ENCODE data around the gene SLC25A30. TPM values are rescaled to one million over a fixed set of nuclear protein-coding genes. Genes with fewer than 3 reads are reported as not detected.
"Not testable (repeated sequence)": the region's sequence is repeated elsewhere in the genome, so short reads cannot be mapped to it uniquely, and the experiment has no call there.

The SLC25A30 gene
- total and polyA plus RNA-seq, 11 donors = 27.9 to 208 (median 117) TPM

GRCh38 chr13:45381196-45381595 is 37.0 kb downstream of the SLC25A30 start:
- H3K9me3 ChIP-seq = no peaks in the 10 kb centered on the region
- H3K4me3 ChIP-seq = no peak overlapping the region
- peaks cover 0 to 16% (median 3%) of the 10 kb centered on the region in 12 donors for H3K4me1 ChIP-seq
- WGBS, 4 donors = 87% methylated on average over 10 of the region's 12 CpGs; no CpG with 5 or more reads in 3 of the 4 donors
- H3K36me3 ChIP-seq = peaks cover 0 to 25% (median 0%) of the 10 kb centered on the region in 9 donors
- no peaks in the 10 kb centered on the region for H3K27me3 ChIP-seq
- TF ChIP-seq, protein P1, sequence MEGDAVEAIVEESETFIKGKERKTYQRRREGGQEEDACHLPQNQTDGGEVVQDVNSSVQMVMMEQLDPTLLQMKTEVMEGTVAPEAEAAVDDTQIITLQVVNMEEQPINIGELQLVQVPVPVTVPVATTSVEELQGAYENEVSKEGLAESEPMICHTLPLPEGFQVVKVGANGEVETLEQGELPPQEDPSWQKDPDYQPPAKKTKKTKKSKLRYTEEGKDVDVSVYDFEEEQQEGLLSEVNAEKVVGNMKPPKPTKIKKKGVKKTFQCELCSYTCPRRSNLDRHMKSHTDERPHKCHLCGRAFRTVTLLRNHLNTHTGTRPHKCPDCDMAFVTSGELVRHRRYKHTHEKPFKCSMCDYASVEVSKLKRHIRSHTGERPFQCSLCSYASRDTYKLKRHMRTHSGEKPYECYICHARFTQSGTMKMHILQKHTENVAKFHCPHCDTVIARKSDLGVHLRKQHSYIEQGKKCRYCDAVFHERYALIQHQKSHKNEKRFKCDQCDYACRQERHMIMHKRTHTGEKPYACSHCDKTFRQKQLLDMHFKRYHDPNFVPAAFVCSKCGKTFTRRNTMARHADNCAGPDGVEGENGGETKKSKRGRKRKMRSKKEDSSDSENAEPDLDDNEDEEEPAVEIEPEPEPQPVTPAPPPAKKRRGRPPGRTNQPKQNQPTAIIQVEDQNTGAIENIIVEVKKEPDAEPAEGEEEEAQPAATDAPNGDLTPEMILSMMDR (IDR thresholded peaks at IDR 0.05) = no peak
- no peak for TF ChIP-seq POLR2A (IDR thresholded peaks at IDR 0.05)
- H3K27ac ChIP-seq = peak overlapping the region in 1 of 12 donors; percentile 24
- no peak for ATAC-seq
- no peak for DNase-seq
- intact Hi-C loops (cut with DNase I) = no loop called here

DNA sequence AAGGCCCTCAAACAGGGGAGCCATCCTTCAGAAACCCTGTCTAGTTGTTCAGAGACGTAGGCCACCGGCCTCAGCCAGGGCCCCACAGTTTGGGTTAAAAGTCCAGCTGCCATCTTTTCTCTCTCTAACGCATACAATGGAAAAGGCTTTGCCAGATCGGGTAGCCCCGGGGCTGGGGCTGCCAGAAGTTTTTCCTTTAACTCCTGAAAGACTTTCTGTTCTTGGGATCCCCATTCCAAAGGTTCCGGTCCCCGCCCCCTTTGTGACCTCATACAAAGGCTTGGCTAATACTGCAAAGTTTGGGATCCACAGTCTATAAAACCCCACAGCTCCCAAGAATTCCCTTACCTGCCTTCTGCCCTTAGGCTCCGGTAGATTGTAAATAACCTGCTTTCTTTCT is 37.5 kb downstream of the SLC25A30 start:
- Histone ChIP-seq H3K36me3 (peaks cover 0 to 20% (median 0%) of the 10 kb centered on the region in 9 donors), H3K4me1 (peaks cover 0 to 12% (median 2%) of the 10 kb centered on the region in 12 donors)
- WGBS, 4 donors = 66 to 90% (median 77%) methylated on average over 3 to 6 of the region's 8 CpGs
- H3K27ac ChIP-seq; intact Hi-C loops (cut with DNase I); DNase-seq; H3K9me3 ChIP-seq; ATAC-seq; H3K4me3 ChIP-seq; H3K27me3 ChIP-seq: not testable (repeated sequence)

GRCh38 chr13:45379516-45379915 is 38.7 kb downstream of the SLC25A30 start:
- H3K4me1 ChIP-seq = not testable (repeated sequence)

DNA sequence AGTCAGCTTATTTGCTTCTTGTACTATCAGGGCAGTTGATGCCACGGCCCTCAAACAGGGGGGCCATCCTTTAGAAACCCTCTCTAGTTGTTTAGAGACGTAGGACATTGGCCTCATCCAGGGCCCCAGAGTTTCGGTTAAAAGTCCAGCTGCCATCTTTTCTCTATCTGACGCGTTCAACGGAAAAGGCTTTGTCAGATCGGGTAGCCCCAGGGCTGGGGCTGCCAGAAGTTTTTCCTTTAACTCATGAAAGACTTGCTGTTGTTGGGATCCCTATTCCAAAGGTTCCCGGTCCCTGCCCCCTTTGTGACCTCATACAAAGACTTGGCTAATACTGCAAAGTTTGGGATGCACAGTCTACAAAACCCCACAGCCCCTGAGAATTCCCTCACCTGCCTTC is 39.4 kb downstream of the SLC25A30 start:
- H3K36me3 ChIP-seq, H3K4me1 ChIP-seq, DNase-seq, H3K4me3 ChIP-seq, ATAC-seq, H3K9me3 ChIP-seq, H3K27me3 ChIP-seq, H3K27ac ChIP-seq: not testable (repeated sequence)
- intact Hi-C loops (cut with DNase I) = loop anchor here in 4 of 10 donors (10.0 kb wide), 4 partner anchors 86 to 116 kb away; partner anchors contain the start of gene COG3 (in 1 of the 4)
- 89 to 93% (median 92%) methylated on average over 8 of the region's 8 CpGs for WGBS, 4 donors

More at GRCh38 chr13:45379516-45379915, 38.7 kb downstream of the SLC25A30 start:
- H3K36me3 ChIP-seq = peaks cover 0 to 11% (median 0%) of the 10 kb centered on the region in 9 donors
- not testable (repeated sequence) for H3K27me3 ChIP-seq, H3K9me3 ChIP-seq, ATAC-seq, H3K4me3 ChIP-seq, DNase-seq, H3K27ac ChIP-seq
- intact Hi-C loops (cut with DNase I) = loop anchor here in 4 of 10 donors (10.0 kb wide), 4 partner anchors 85 to 115 kb away; partner anchors contain the start of gene COG3 (in 1 of the 4)
- 89 to 98% (median 95%) methylated on average over 7 to 9 of the region's 10 CpGs for WGBS, 4 donors

DNA sequence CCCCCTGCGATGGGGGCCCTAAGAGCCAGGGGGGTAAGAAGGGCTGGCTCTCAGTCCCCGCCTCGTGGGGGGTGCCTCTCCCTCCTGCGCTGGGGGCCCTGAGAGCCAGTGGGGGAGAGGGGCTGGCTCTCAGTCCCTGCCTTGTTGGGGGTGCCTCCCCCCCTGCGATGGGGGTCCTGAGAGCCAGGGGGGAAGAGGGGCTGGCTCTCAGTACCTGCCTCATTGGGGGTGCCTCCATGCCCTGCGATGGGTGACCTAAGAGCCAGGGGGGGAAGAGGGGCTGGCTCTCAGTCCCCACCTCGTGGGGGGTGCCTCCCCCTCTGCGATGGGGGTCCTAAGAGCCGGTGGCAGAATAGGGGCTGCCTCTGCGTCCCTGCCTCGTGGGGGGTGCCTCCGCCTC is 40.9 kb downstream of the SLC25A30 start:
- not testable (repeated sequence) for H3K9me3 ChIP-seq, H3K4me1 ChIP-seq
- 89 to 95% (median 89%) methylated on average over 4 to 12 of the region's 12 CpGs; no CpG with 5 or more reads in 1 of the 4 donors for WGBS, 4 donors

DNA sequence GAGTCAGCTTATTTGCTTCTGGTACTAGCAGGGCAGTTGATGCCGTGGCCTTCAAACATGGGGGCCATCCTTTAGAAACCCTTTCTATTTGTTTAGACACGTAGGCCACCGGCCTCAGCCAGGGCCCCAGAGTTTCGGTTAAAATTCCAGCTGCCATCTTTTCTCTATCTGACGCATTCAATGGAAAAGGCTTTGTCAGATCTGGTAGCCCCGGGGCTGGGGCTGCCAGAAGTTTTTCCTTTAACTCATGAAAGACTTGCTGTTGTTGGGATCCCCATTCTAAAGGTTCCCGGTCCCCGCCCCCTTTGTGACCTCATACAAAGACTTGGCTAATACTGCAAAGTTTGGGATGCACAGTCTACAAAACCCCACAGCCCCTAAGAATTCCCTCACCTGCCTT is 41.5 kb downstream of the SLC25A30 start:
- 92 to 99% (median 93%) methylated on average over 8 of the region's 8 CpGs for WGBS, 4 donors
- H3K27ac ChIP-seq, H3K9me3 ChIP-seq, H3K36me3 ChIP-seq, DNase-seq, H3K27me3 ChIP-seq, H3K4me3 ChIP-seq, ATAC-seq: not testable (repeated sequence)
- intact Hi-C loops (cut with DNase I) = loop anchor here in 4 of 10 donors (10.0 kb wide), 4 partner anchors 88 to 118 kb away; partner anchors contain the start of gene COG3 (in 1 of the 4)
- H3K4me1 ChIP-seq = peaks cover 0 to 15% (median 0%) of the 10 kb centered on the region in 12 donors

More for the DNA sequence above, 40.9 kb downstream of the SLC25A30 start:
- not testable (repeated sequence) for H3K36me3 ChIP-seq, H3K27ac ChIP-seq, H3K4me3 ChIP-seq, DNase-seq, ATAC-seq, H3K27me3 ChIP-seq
- intact Hi-C loops (cut with DNase I) = loop anchor here in 4 of 10 donors (10.0 kb wide), 4 partner anchors 87 to 117 kb away; partner anchors contain the start of gene COG3 (in 1 of the 4)

Data from heart left ventricle (tissue), 16 donors.